GM23338 (cell line): ENCODE results near the gene FAM171A2. TPM values are rescaled to one million over a fixed set of nuclear protein-coding genes. Genes with fewer than 3 reads are reported as not detected.
A peak's percentile ranks its signal among the peaks of the same experiment; 100 is the strongest.

ENCODE experiments used
- ATAC-seq: fragments of 200-7000 bp; cut with Tn5 transposase; 3 replicates; pipeline ENCODE4 v1.9.1; 2020
- DNase-seq: peaks from one replicate; pipeline ENCODE4 v3.0.0-alpha.2; 2015; ENCODE audit warnings: low spot score
- H2AFZ ChIP-seq: fragments of 200-600 bp; sonication (generic); 2 replicates; pipeline ENCODE4 v1.8.0; 2016; ENCODE audit warnings: antibody characterized with exemption, mild to moderate bottlenecking, moderate library complexity
- H3F3A ChIP-seq: fragments of 200-600 bp; sonication (generic); replicated peaks from 2 replicates; pipeline ENCODE4 v1.8.0; 2017; ENCODE audit warnings: antibody characterized with exemption, mixed run types, low read depth
- H3K27ac ChIP-seq: fragments of 200-600 bp; sonication (generic); 2 replicates; pipeline ENCODE4 v1.6.1; 2016; ENCODE audit warnings: low read depth
- H3K27me3 ChIP-seq: fragments of 200-600 bp; sonication (generic); 2 replicates; pipeline ENCODE4 v1.8.0; 2016; ENCODE audit warnings: mild to moderate bottlenecking, mixed run types, moderate library complexity; ENCODE audit not compliant: insufficient read depth
- H3K36me3 ChIP-seq: fragments of 200-600 bp; sonication (generic); 2 replicates; pipeline ENCODE4 v1.8.0; 2016; ENCODE audit warnings: mild to moderate bottlenecking; ENCODE audit not compliant: insufficient read depth
- H3K4me1 ChIP-seq: fragments of 200-600 bp; sonication (generic); 2 replicates; pipeline ENCODE4 v1.8.0; 2016; ENCODE audit warnings: mild to moderate bottlenecking, moderate library complexity; ENCODE audit not compliant: insufficient read depth
- H3K4me2 ChIP-seq: fragments of 200-600 bp; sonication (generic); 2 replicates; pipeline ENCODE4 v1.7.1; 2017; ENCODE audit warnings: mixed run types
- H3K4me3 ChIP-seq: fragments of 200-600 bp; sonication (generic); 2 replicates; pipeline ENCODE4 v1.6.1; 2016; ENCODE audit warnings: mixed run types
- H3K79me2 ChIP-seq: fragments of 200-600 bp; sonication (generic); replicated peaks from 2 replicates; pipeline ENCODE4 v1.8.0; 2017; ENCODE audit warnings: mild to moderate bottlenecking; ENCODE audit not compliant: insufficient read depth
- H3K9me2 ChIP-seq: fragments of 200-600 bp; sonication (generic); 2 replicates; pipeline ENCODE4 v1.8.0; 2017; ENCODE audit not compliant: insufficient read depth
- H4K20me1 ChIP-seq: fragments of 200-600 bp; sonication (generic); replicated peaks from 2 replicates; pipeline ENCODE4 v1.8.0; 2017; ENCODE audit warnings: mild to moderate bottlenecking; ENCODE audit not compliant: insufficient read depth
- H3K27ac Mint-ChIP-seq: 2 replicates; pipeline ENCODE4 v1.8.0; 2020; ENCODE audit warnings: inconsistent platforms, mild to moderate bottlenecking, moderate library complexity, mixed read lengths
- H3K27me3 Mint-ChIP-seq: 3 replicates; pipeline ENCODE4 v1.8.0; 2022; ENCODE audit warnings: low read depth, mild to moderate bottlenecking, moderate library complexity, mixed read lengths, inconsistent platforms; ENCODE audit not compliant: insufficient read depth, poor library complexity
- H3K36me3 Mint-ChIP-seq: 3 replicates; pipeline ENCODE4 v1.8.0; 2021; ENCODE audit warnings: low read depth, mild to moderate bottlenecking, inconsistent platforms, moderate library complexity, mixed read lengths
- H3K4me1 Mint-ChIP-seq: 3 replicates; pipeline ENCODE4 v1.8.0; 2020; ENCODE audit warnings: mild to moderate bottlenecking, inconsistent platforms, mixed read lengths
- H3K4me3 Mint-ChIP-seq: 3 replicates; pipeline ENCODE4 v1.8.0; 2021; ENCODE audit warnings: moderate library complexity, mild to moderate bottlenecking, inconsistent platforms, mixed read lengths
- H3K9me3 Mint-ChIP-seq: 3 replicates; pipeline ENCODE4 v1.8.0; 2020; ENCODE audit warnings: moderate library complexity, mild to moderate bottlenecking, inconsistent platforms, mixed read lengths
- CREB1 ChIP-seq: fragments of 250-450 bp; sonication (Bioruptor Pico); IDR thresholded peaks from 2 replicates; pipeline ENCODE4 v1.5.0; 2020; ENCODE audit warnings: low read depth, mild to moderate bottlenecking, moderate library complexity
- CTCF ChIP-seq, 2 experiments: fragments of 200-600 bp in 1 of 2; sonication (generic) in 1 of 2; conservative IDR thresholded peaks; 2 replicates each; pipeline versions ENCODE4 v1.5.1 to v1.6.1; 2016 to 2017; ENCODE audit warnings: antibody characterized with exemption in 2 of 2, low read depth in 2 of 2, mild to moderate bottlenecking in 2 of 2, moderate library complexity in 1 of 2
- EZH2 ChIP-seq: fragments of 200-600 bp; sonication (generic); IDR thresholded peaks from one replicate; pipeline ENCODE4 v1.8.0; 2017; ENCODE audit warnings: antibody characterized with exemption, mild to moderate bottlenecking, low read depth; ENCODE audit not compliant: unreplicated experiment
- EZH2phosphoT487 ChIP-seq: fragments of 200-600 bp; sonication (generic); IDR thresholded peaks from one replicate; pipeline ENCODE4 v1.8.1; 2018; ENCODE audit warnings: antibody characterized with exemption; ENCODE audit not compliant: unreplicated experiment
- JUNB ChIP-seq: IDR thresholded peaks from one replicate; pipeline ENCODE4 v1.6.1; 2016; ENCODE audit warnings: antibody characterized with exemption; ENCODE audit not compliant: unreplicated experiment
- NANOG ChIP-seq: IDR thresholded peaks from 2 replicates; pipeline ENCODE4 v1.6.1; 2016; ENCODE audit warnings: antibody characterized with exemption, borderline replicate concordance
- POLR2AphosphoS5 ChIP-seq: IDR thresholded peaks from 2 replicates; pipeline ENCODE4 v1.6.1; 2016; ENCODE audit warnings: antibody characterized with exemption, low read depth
- STAT1 ChIP-seq: IDR thresholded peaks from one replicate; pipeline ENCODE4 v1.6.1; 2016; ENCODE audit warnings: antibody characterized with exemption; ENCODE audit not compliant: unreplicated experiment
- ZNF114 ChIP-seq: fragments of 250-450 bp; sonication (Bioruptor Pico); IDR thresholded peaks from 2 replicates; pipeline ENCODE4 v1.5.0; 2020; ENCODE audit warnings: mild to moderate bottlenecking, moderate library complexity
- ZNF331 ChIP-seq: fragments of 250-450 bp; sonication (Bioruptor Pico); IDR thresholded peaks from 2 replicates; pipeline ENCODE4 v1.5.0; 2020; ENCODE audit warnings: low read depth, mild to moderate bottlenecking, moderate library complexity
- polyA plus RNA-seq: library from polyadenylated mRNA; unstranded; fragments of >200 nt; fragmentation: Nextera tagmentation; extraction: Ambion mirVana; gene quantifications from 2 replicates; pipeline ENCODE4 v1.2.1, GENCODE V29; 2016
- total RNA-seq: library from RNA; depleted of rRNA; stranded (reverse); fragments of >200 nt; shearing (Covaris generic); gene quantifications from 2 replicates; pipeline ENCODE4 v1.2.3, GENCODE V29; 2014
- TF ChIP-seq, protein P1 (sequence below): fragments of 250-450 bp; sonication (Bioruptor Pico); IDR thresholded peaks from 2 replicates; pipeline ENCODE4 v1.5.0; 2020; ENCODE audit warnings: mild to moderate bottlenecking, moderate library complexity
- TF ChIP-seq, protein P2 (sequence below): IDR thresholded peaks from one replicate; pipeline ENCODE4 v1.6.1; 2018; ENCODE audit warnings: antibody characterized with exemption; ENCODE audit not compliant: unreplicated experiment
- TF ChIP-seq, protein P3 (sequence below): IDR thresholded peaks from 2 replicates; pipeline ENCODE4 v1.6.1; 2016; ENCODE audit warnings: antibody characterized with exemption

Gene FAM171A2
- total and polyA plus RNA-seq, 2 experiments from 2014 or later = 4.1 to 35.4 TPM

- H3K4me1 Mint-ChIP-seq = peaks cover 12% of the 10 kb centered on the region
- Histone ChIP-seq H3K27ac (no peak overlapping the region), H3K4me1 (no peaks in the 10 kb centered on the region; the same call in 1 of the 2 replicates), H3K9me2 (no peaks in the 10 kb centered on the region), H3K27me3 (peaks cover 16% of the 10 kb centered on the region), H3F3A (peaks cover 8% of the 10 kb centered on the region; the same call in 1 of the 2 replicates), H3K4me2 (peak overlapping the region; percentile 92), H2AFZ (no peak overlapping the region), H4K20me1 (no peaks in the 10 kb centered on the region), H3K79me2 (peaks cover 9% of the 10 kb centered on the region), H3K4me3 (peak overlapping the region; percentile 89), H3K36me3 (0 out of 2 replicates have a peak, but pooled peaks cover 4% of the 10 kb centered on the region)
- peaks cover 35% of the 10 kb centered on the region for H3K36me3 Mint-ChIP-seq
- no peaks in the 10 kb centered on the region for H3K9me3 Mint-ChIP-seq
- H3K27me3 Mint-ChIP-seq = peaks cover 34% of the 10 kb centered on the region
- peak overlapping the region; percentile 92 for H3K4me3 Mint-ChIP-seq
- ATAC-seq (no peak), DNase-seq (no peak)
- no peak overlapping the region; the same call in 1 of the 2 replicates for H3K27ac Mint-ChIP-seq
- TF ChIP-seq EZH2 = no peak
- no peak for TF ChIP-seq JUNB
- TF ChIP-seq NANOG = no peak
- no peak for TF ChIP-seq EZH2phosphoT487
- TF ChIP-seq CTCF (conservative IDR thresholded peaks at IDR 0.05; ENCODE audit: low read depth in 2 of 2) = no peak
- TF ChIP-seq, protein P1, sequence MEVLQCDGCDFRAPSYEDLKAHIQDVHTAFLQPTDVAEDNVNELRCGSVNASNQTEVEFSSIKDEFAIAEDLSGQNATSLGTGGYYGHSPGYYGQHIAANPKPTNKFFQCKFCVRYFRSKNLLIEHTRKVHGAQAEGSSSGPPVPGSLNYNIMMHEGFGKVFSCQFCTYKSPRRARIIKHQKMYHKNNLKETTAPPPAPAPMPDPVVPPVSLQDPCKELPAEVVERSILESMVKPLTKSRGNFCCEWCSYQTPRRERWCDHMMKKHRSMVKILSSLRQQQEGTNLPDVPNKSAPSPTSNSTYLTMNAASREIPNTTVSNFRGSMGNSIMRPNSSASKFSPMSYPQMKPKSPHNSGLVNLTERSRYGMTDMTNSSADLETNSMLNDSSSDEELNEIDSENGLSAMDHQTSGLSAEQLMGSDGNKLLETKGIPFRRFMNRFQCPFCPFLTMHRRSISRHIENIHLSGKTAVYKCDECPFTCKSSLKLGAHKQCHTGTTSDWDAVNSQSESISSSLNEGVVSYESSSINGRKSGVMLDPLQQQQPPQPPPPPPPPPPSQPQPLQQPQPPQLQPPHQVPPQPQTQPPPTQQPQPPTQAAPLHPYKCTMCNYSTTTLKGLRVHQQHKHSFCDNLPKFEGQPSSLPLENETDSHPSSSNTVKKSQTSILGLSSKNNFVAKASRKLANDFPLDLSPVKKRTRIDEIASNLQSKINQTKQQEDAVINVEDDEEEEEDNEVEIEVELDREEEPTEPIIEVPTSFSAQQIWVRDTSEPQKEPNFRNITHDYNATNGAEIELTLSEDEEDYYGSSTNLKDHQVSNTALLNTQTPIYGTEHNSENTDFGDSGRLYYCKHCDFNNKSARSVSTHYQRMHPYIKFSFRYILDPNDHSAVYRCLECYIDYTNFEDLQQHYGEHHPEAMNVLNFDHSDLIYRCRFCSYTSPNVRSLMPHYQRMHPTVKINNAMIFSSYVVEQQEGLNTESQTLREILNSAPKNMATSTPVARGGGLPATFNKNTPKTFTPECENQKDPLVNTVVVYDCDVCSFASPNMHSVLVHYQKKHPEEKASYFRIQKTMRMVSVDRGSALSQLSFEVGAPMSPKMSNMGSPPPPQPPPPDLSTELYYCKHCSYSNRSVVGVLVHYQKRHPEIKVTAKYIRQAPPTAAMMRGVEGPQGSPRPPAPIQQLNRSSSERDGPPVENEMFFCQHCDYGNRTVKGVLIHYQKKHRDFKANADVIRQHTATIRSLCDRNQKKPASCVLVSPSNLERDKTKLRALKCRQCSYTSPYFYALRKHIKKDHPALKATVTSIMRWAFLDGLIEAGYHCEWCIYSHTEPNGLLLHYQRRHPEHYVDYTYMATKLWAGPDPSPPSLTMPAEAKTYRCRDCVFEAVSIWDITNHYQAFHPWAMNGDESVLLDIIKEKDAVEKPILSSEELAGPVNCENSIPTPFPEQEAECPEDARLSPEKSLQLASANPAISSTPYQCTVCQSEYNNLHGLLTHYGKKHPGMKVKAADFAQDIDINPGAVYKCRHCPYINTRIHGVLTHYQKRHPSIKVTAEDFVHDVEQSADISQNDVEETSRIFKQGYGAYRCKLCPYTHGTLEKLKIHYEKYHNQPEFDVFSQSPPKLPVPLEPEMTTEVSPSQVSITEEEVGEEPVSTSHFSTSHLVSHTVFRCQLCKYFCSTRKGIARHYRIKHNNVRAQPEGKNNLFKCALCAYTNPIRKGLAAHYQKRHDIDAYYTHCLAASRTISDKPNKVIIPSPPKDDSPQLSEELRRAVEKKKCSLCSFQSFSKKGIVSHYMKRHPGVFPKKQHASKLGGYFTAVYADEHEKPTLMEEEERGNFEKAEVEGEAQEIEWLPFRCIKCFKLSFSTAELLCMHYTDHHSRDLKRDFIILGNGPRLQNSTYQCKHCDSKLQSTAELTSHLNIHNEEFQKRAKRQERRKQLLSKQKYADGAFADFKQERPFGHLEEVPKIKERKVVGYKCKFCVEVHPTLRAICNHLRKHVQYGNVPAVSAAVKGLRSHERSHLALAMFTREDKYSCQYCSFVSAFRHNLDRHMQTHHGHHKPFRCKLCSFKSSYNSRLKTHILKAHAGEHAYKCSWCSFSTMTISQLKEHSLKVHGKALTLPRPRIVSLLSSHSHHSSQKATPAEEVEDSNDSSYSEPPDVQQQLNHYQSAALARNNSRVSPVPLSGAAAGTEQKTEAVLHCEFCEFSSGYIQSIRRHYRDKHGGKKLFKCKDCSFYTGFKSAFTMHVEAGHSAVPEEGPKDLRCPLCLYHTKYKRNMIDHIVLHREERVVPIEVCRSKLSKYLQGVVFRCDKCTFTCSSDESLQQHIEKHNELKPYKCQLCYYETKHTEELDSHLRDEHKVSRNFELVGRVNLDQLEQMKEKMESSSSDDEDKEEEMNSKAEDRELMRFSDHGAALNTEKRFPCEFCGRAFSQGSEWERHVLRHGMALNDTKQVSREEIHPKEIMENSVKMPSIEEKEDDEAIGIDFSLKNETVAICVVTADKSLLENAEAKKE (CRISPR knock-in tag) = no peak
- TF ChIP-seq ZNF114 = no peak
- TF ChIP-seq STAT1 = no peak
- no peak for TF ChIP-seq POLR2AphosphoS5
- TF ChIP-seq, protein P2, sequence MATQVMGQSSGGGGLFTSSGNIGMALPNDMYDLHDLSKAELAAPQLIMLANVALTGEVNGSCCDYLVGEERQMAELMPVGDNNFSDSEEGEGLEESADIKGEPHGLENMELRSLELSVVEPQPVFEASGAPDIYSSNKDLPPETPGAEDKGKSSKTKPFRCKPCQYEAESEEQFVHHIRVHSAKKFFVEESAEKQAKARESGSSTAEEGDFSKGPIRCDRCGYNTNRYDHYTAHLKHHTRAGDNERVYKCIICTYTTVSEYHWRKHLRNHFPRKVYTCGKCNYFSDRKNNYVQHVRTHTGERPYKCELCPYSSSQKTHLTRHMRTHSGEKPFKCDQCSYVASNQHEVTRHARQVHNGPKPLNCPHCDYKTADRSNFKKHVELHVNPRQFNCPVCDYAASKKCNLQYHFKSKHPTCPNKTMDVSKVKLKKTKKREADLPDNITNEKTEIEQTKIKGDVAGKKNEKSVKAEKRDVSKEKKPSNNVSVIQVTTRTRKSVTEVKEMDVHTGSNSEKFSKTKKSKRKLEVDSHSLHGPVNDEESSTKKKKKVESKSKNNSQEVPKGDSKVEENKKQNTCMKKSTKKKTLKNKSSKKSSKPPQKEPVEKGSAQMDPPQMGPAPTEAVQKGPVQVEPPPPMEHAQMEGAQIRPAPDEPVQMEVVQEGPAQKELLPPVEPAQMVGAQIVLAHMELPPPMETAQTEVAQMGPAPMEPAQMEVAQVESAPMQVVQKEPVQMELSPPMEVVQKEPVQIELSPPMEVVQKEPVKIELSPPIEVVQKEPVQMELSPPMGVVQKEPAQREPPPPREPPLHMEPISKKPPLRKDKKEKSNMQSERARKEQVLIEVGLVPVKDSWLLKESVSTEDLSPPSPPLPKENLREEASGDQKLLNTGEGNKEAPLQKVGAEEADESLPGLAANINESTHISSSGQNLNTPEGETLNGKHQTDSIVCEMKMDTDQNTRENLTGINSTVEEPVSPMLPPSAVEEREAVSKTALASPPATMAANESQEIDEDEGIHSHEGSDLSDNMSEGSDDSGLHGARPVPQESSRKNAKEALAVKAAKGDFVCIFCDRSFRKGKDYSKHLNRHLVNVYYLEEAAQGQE = no peak
- TF ChIP-seq, protein P3, sequence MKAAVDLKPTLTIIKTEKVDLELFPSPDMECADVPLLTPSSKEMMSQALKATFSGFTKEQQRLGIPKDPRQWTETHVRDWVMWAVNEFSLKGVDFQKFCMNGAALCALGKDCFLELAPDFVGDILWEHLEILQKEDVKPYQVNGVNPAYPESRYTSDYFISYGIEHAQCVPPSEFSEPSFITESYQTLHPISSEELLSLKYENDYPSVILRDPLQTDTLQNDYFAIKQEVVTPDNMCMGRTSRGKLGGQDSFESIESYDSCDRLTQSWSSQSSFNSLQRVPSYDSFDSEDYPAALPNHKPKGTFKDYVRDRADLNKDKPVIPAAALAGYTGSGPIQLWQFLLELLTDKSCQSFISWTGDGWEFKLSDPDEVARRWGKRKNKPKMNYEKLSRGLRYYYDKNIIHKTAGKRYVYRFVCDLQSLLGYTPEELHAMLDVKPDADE = no peak
- no peak for TF ChIP-seq ZNF331 (CRISPR knock-in tag)
- no peak for TF ChIP-seq CREB1 (CRISPR knock-in tag)
These were observed 40.1 kb downstream of the FAM171A2 start for GRCh38 chr17:44323359-44324091.
